ENCODE results near the gene LRRC2. TPM values are rescaled to one million over a fixed set of nuclear protein-coding genes. Genes with fewer than 3 reads are reported as not detected.

LRRC2 gene
- total and polyA plus RNA-seq, 2 experiments from 2014 or later = 0.60 to 4.4 TPM

GRCh38 chr3:46517016-46517783, 48.9 kb downstream of the LRRC2 start:
- H3K27me3 ChIP-seq = no peaks in the 10 kb centered on the region
- no peak overlapping the region for H3K4me3 ChIP-seq
- 86% methylated on average over 7 of the region's 7 CpGs for WGBS (ENCODE audit: low lambda C conversion rate, missing lambda C conversion rate)
- DNase-seq (ENCODE audit: low spot score) = no peak
- H3K4me2 ChIP-seq = no peak overlapping the region
- H3K36me3 ChIP-seq (replicated peaks; ENCODE audit: insufficient read depth, low read depth) = no peaks in the 10 kb centered on the region
- no peaks in the 10 kb centered on the region for H3K9me3 ChIP-seq (ENCODE audit: low read depth)
- H4K20me1 ChIP-seq (ENCODE audit: insufficient read depth, poor library complexity, severe bottlenecking) = no peaks in the 10 kb centered on the region
- H2AFZ ChIP-seq = no peak overlapping the region
- no peaks in the 10 kb centered on the region for H3K4me1 ChIP-seq (ENCODE audit: insufficient read depth)
- H3K79me2 ChIP-seq = no peaks in the 10 kb centered on the region
- no peaks in the 10 kb centered on the region for H3K9me2 ChIP-seq (replicated peaks; ENCODE audit: insufficient read depth)
- no peak for TF ChIP-seq EZH2phosphoT487 (IDR thresholded peaks at IDR 0.05; ENCODE audit: low read depth, severe bottlenecking, unreplicated experiment)
- TF ChIP-seq CTCF (IDR thresholded peaks at IDR 0.05; ENCODE audit: poor library complexity) = no peak
- TF ChIP-seq EZH2 (IDR thresholded peaks at IDR 0.05; ENCODE audit: borderline replicate concordance) = no peak
- no peak overlapping the region for H3K27ac ChIP-seq

- H4K20me1 ChIP-seq (ENCODE audit: insufficient read depth, poor library complexity, severe bottlenecking) = no peaks in the 10 kb centered on the region
- H3K4me3 ChIP-seq = no peak overlapping the region
- WGBS (ENCODE audit: low lambda C conversion rate, missing lambda C conversion rate) = 91% methylated on average over 4 of the region's 4 CpGs
- H2AFZ ChIP-seq = no peak overlapping the region
- H3K4me1 ChIP-seq (ENCODE audit: insufficient read depth) = no peaks in the 10 kb centered on the region
- H3K79me2 ChIP-seq = no peaks in the 10 kb centered on the region
- no peak for TF ChIP-seq CTCF (IDR thresholded peaks at IDR 0.05; ENCODE audit: poor library complexity)
- TF ChIP-seq EZH2phosphoT487 (IDR thresholded peaks at IDR 0.05; ENCODE audit: low read depth, severe bottlenecking, unreplicated experiment) = no peak
- TF ChIP-seq EZH2 (IDR thresholded peaks at IDR 0.05; ENCODE audit: borderline replicate concordance) = no peak
- no peaks in the 10 kb centered on the region for H3K36me3 ChIP-seq (replicated peaks; ENCODE audit: insufficient read depth, low read depth)
- no peaks in the 10 kb centered on the region for H3K27me3 ChIP-seq
- no peak overlapping the region for H3K4me2 ChIP-seq
- H3K9me3 ChIP-seq (ENCODE audit: low read depth) = no peaks in the 10 kb centered on the region
- H3K9me2 ChIP-seq (replicated peaks; ENCODE audit: insufficient read depth) = no peaks in the 10 kb centered on the region
- H3K27ac ChIP-seq = no peak overlapping the region
- DNase-seq (ENCODE audit: low spot score) = no peak
Observed at GRCh38 chr3:46516521-46516920, 49.6 kb downstream of the LRRC2 start.

- Histone ChIP-seq H3K4me2 (no peak overlapping the region), H3K4me1 (ENCODE audit: insufficient read depth) (no peaks in the 10 kb centered on the region), H3K79me2 (no peaks in the 10 kb centered on the region), H3K9me2 (replicated peaks; ENCODE audit: insufficient read depth) (no peaks in the 10 kb centered on the region), H3K27me3 (no peaks in the 10 kb centered on the region), H3K9me3 (ENCODE audit: low read depth) (no peaks in the 10 kb centered on the region), H3K27ac (no peak overlapping the region), H3K36me3 (replicated peaks; ENCODE audit: insufficient read depth, low read depth) (no peaks in the 10 kb centered on the region), H4K20me1 (ENCODE audit: insufficient read depth, poor library complexity, severe bottlenecking) (no peaks in the 10 kb centered on the region), H2AFZ (no peak overlapping the region), H3K4me3 (no peak overlapping the region)
- WGBS (ENCODE audit: low lambda C conversion rate, missing lambda C conversion rate) = 84% methylated on average over 2 of the region's 2 CpGs
- DNase-seq (ENCODE audit: low spot score) = no peak
- TF ChIP-seq EZH2 (IDR thresholded peaks at IDR 0.05; ENCODE audit: borderline replicate concordance) = no peak
- TF ChIP-seq CTCF (IDR thresholded peaks at IDR 0.05; ENCODE audit: poor library complexity) = no peak
- no peak for TF ChIP-seq EZH2phosphoT487 (IDR thresholded peaks at IDR 0.05; ENCODE audit: low read depth, severe bottlenecking, unreplicated experiment)
Observed at GRCh38 chr3:46512191-46512749, 53.8 kb downstream of the LRRC2 start.
